A549 (cell line): Measurements from ENCODE around the gene MBD3L4. TPM values are rescaled to one million over a fixed set of nuclear protein-coding genes. Genes with fewer than 3 reads are reported as not detected.

ENCODE experiments used
- ATAC-seq, 2 experiments: fragments of 200-7000 bp in 1 of 2; fragments of >200 bp in 1 of 2; cut with Nextera tagmentation in 1 of 2; cut with Tn5 transposase in 1 of 2; 3 replicates each; pipeline versions ENCODE4 v1.8.0 to v1.9.1; 2018 to 2020; ENCODE audit warnings: mild to moderate bottlenecking in 1 of 2, moderate library complexity in 1 of 2
- CTCF ChIA-PET: fragments of 300-600 bp; sonication (Branson Sonifier 250); formaldehyde crosslinking; extraction: SDS; loops from one replicate; lab custom pipeline; 2021; ENCODE audit warnings: antibody characterized with exemption, inconsistent platforms; lab: Yijun Ruan, JAX
- POLR2A ChIA-PET: fragments of 350-600 bp; formaldehyde crosslinking; extraction: SDS; loops from one replicate; lab custom pipeline; 2021; ENCODE audit warnings: antibody characterized with exemption, inconsistent platforms; lab: Yijun Ruan, JAX
- DNase-seq, 2 experiments: peaks; one replicate each; pipeline versions ENCODE4 v3.0.0 to v3.0.0-alpha.2; 2011 to 2016; ENCODE audit warnings: low read depth in 1 of 2, low spot score in 1 of 2
- FAIRE-seq: peaks from 2 replicates; lab custom pipeline; 2011; peaks lifted over from hg19 to GRCh38; lab: Jason Lieb, UNC
- H3K27ac ChIP-seq, 2 experiments: fragments of >200 bp; sonication (Bioruptor Twin); formaldehyde crosslinking; 3 replicates each; pipeline ENCODE4 v1.5.1; 2016 to 2017
- H3K4me1 ChIP-seq: fragments of >200 bp; sonication (Bioruptor Twin); formaldehyde crosslinking; 3 replicates; pipeline ENCODE4 v1.6.1; 2016
- H3K4me2 ChIP-seq: fragments of >200 bp; sonication (Bioruptor Twin); formaldehyde crosslinking; 3 replicates; pipeline ENCODE4 v1.6.1; 2016
- H3K4me3 ChIP-seq: fragments of >200 bp; sonication (Bioruptor Twin); formaldehyde crosslinking; 3 replicates; pipeline ENCODE4 v1.5.1; 2016
- H3K9me3 ChIP-seq: fragments of >200 bp; sonication (Bioruptor Twin); formaldehyde crosslinking; 3 replicates; pipeline ENCODE4 v1.6.1; 2016
- CBX2 ChIP-seq: fragments of 200-600 bp; sonication (generic); IDR thresholded peaks from 2 replicates; pipeline ENCODE4 v1.6.1; 2016; ENCODE audit warnings: low read depth, mild to moderate bottlenecking, borderline replicate concordance
- CBX8 ChIP-seq: fragments of 200-600 bp; sonication (generic); IDR thresholded peaks from 2 replicates; pipeline ENCODE4 v1.6.1; 2016
- CEBPB ChIP-seq, 2 experiments: fragments of >200 bp in 1 of 2; sonication (Bioruptor Twin) in 1 of 2; formaldehyde crosslinking in 1 of 2; IDR thresholded peaks; 2 replicates each; pipeline ENCODE4 v1.6.1; 2012 to 2016
- CHD2 ChIP-seq: fragments of 150-350 bp; IDR thresholded peaks from 2 replicates; pipeline ENCODE4 v1.6.1; 2014; ENCODE audit warnings: low read length; ENCODE audit not compliant: partially characterized antibody
- CHD4 ChIP-seq: fragments of 200-600 bp; sonication (generic); IDR thresholded peaks from 2 replicates; pipeline ENCODE4 v1.6.1; 2016; ENCODE audit warnings: antibody characterized with exemption, mild to moderate bottlenecking, borderline replicate concordance
- EHF ChIP-seq: fragments of 250-450 bp; sonication (Bioruptor Pico); IDR thresholded peaks from 2 replicates; pipeline ENCODE4 v1.5.0; 2020; ENCODE audit warnings: mild to moderate bottlenecking
- EHMT2 ChIP-seq: fragments of 200-600 bp; sonication (generic); IDR thresholded peaks from 2 replicates; pipeline ENCODE4 v1.6.1; 2016; ENCODE audit warnings: antibody characterized with exemption, low read depth, mild to moderate bottlenecking, moderate library complexity
- EP300 ChIP-seq, 2 experiments: fragments of >200 bp; sonication (Bioruptor Twin); formaldehyde crosslinking; IDR thresholded peaks; 2 replicates in 1 of 2; 3 replicates in 1 of 2; pipeline ENCODE4 v1.6.1; 2016 to 2017
- ESRRA ChIP-seq: fragments of 150-350 bp; IDR thresholded peaks from 2 replicates; pipeline ENCODE4 v1.6.1; 2014; ENCODE audit warnings: mild to moderate bottlenecking, low read length, borderline replicate concordance
- FOSB ChIP-seq: fragments of 250-450 bp; sonication (Bioruptor Pico); IDR thresholded peaks from 2 replicates; pipeline ENCODE4 v1.5.0; 2020; ENCODE audit warnings: mild to moderate bottlenecking, moderate library complexity
- FOSL2 ChIP-seq, 2 experiments: fragments of 450-650 bp in 1 of 2; fragments of >200 bp in 1 of 2; sonication (Bioruptor Twin) in 1 of 2; formaldehyde crosslinking; IDR thresholded peaks; 2 replicates each; pipeline versions ENCODE4 v1.5.0 to v1.6.1; 2016 to 2020; ENCODE audit warnings: mild to moderate bottlenecking in 1 of 2, moderate library complexity in 1 of 2
- HDAC2 ChIP-seq: fragments of 200-600 bp; sonication (generic); IDR thresholded peaks from 2 replicates; pipeline ENCODE4 v1.6.1; 2016
- HEYL ChIP-seq: fragments of 250-450 bp; sonication (Bioruptor Pico); IDR thresholded peaks from 2 replicates; pipeline ENCODE4 v1.8.0; 2021; ENCODE audit warnings: mild to moderate bottlenecking, moderate library complexity
- HOXB13 ChIP-seq: fragments of 250-450 bp; sonication (Bioruptor Pico); IDR thresholded peaks from 2 replicates; pipeline ENCODE4 v1.5.0; 2020; ENCODE audit warnings: low read depth, mild to moderate bottlenecking, moderate library complexity
- HOXB5 ChIP-seq: fragments of 250-450 bp; sonication (Bioruptor Pico); IDR thresholded peaks from 2 replicates; pipeline ENCODE4 v1.5.0; 2020; ENCODE audit warnings: mild to moderate bottlenecking, moderate library complexity
- JUN ChIP-seq, 2 experiments: fragments of >200 bp; sonication (Bioruptor Twin); formaldehyde crosslinking; IDR thresholded peaks; 2 replicates in 1 of 2; 3 replicates in 1 of 2; pipeline ENCODE4 v1.6.1; 2016 to 2017
- MAZ ChIP-seq: fragments of 150-350 bp; IDR thresholded peaks from 2 replicates; pipeline ENCODE4 v1.6.1; 2014; ENCODE audit warnings: antibody characterized with exemption, low read depth, low read length, borderline replicate concordance
- NFE2L2 ChIP-seq: fragments of 150-350 bp; conservative IDR thresholded peaks from 2 replicates; pipeline ENCODE4 v1.6.1; 2014; ENCODE audit warnings: low read length
- NPAS2 ChIP-seq: fragments of 250-450 bp; sonication (Bioruptor Pico); IDR thresholded peaks from 2 replicates; pipeline ENCODE4 v1.8.0; 2022; ENCODE audit warnings: mild to moderate bottlenecking, moderate library complexity, borderline replicate concordance
- PHF8 ChIP-seq: fragments of 200-600 bp; sonication (generic); IDR thresholded peaks from 2 replicates; pipeline ENCODE4 v1.6.1; 2016; ENCODE audit warnings: low read depth, mild to moderate bottlenecking, antibody characterized with exemption, moderate library complexity, borderline replicate concordance
- POLR2A ChIP-seq: IDR thresholded peaks from 2 replicates; pipeline ENCODE4 v1.6.1; 2012; ENCODE audit warnings: mild to moderate bottlenecking, low read length
- POLR2AphosphoS2 ChIP-seq: conservative IDR thresholded peaks from 2 replicates; pipeline ENCODE4 v1.6.1; 2012; ENCODE audit warnings: low read length, improper control_type of control experiment, inconsistent platforms
- RAD21 ChIP-seq, 2 experiments: fragments of >200 bp in 1 of 2; sonication (Bioruptor Twin) in 1 of 2; formaldehyde crosslinking in 1 of 2; IDR thresholded peaks in 1 of 2; conservative IDR thresholded peaks in 1 of 2; 2 replicates in 1 of 2; 3 replicates in 1 of 2; pipeline ENCODE4 v1.6.1; 2012 to 2018; ENCODE audit warnings: inconsistent platforms in 1 of 2
- RARB ChIP-seq: fragments of 250-450 bp; sonication (Bioruptor Pico); IDR thresholded peaks from 2 replicates; pipeline ENCODE4 v1.8.0; 2021; ENCODE audit warnings: mild to moderate bottlenecking, moderate library complexity
- RCOR1 ChIP-seq: fragments of 150-350 bp; IDR thresholded peaks from 2 replicates; pipeline ENCODE4 v1.6.1; 2014; ENCODE audit warnings: antibody characterized with exemption, low read length, low read depth
- RFX5 ChIP-seq: fragments of 450-650 bp; IDR thresholded peaks from 2 replicates; pipeline ENCODE4 v1.7.1; 2014; ENCODE audit warnings: antibody characterized with exemption, mild to moderate bottlenecking, moderate library complexity
- SREBF2 ChIP-seq: fragments of 450-650 bp; IDR thresholded peaks from 2 replicates; pipeline ENCODE4 v1.6.1; 2014; ENCODE audit warnings: mild to moderate bottlenecking, moderate library complexity
- TP53 ChIP-seq: fragments of 250-450 bp; sonication (Bioruptor Pico); IDR thresholded peaks from 2 replicates; pipeline ENCODE4 v1.5.0; 2021; ENCODE audit warnings: mild to moderate bottlenecking, moderate library complexity
- ZC3H11A ChIP-seq: fragments of 450-650 bp; IDR thresholded peaks from 2 replicates; pipeline ENCODE4 v1.6.1; 2014; ENCODE audit warnings: antibody characterized with exemption, mild to moderate bottlenecking
- ZFP36 ChIP-seq: fragments of 450-650 bp; IDR thresholded peaks from 2 replicates; pipeline ENCODE4 v1.6.1; 2014; ENCODE audit warnings: borderline replicate concordance; ENCODE audit not compliant: partially characterized antibody
- WGBS: methylation state at CpG from one replicate; pipeline ENCODE4 v1.1.6; 2017; ENCODE audit errors: missing lambda C conversion rate; 5-methylcytosine and 5-hydroxymethylcytosine counted together
- polyA plus RNA-seq, 4 experiments: library from polyadenylated mRNA; depleted of rRNA in 3 of 4; stranded (reverse); fragments of >200 nt; fragmentation: RNase III in 1 of 4; extraction: RNeasy Plus Mini Kit Qiagen cat#74134 plus additional on column Dnase treatment in 1 of 4; gene quantifications; 2 replicates in 3 of 4; 3 replicates in 1 of 4; pipeline ENCODE4 v1.2.3, GENCODE V29; 2011 to 2017
- TF ChIP-seq, protein P1 (sequence below): fragments of 450-650 bp; IDR thresholded peaks from 2 replicates; pipeline ENCODE4 v1.6.1; 2014; ENCODE audit warnings: antibody characterized with exemption
- TF ChIP-seq, protein P2 (sequence below): fragments of >200 bp; sonication (Bioruptor Twin); formaldehyde crosslinking; IDR thresholded peaks from 2 replicates; pipeline ENCODE4 v1.6.1; 2016
- TF ChIP-seq, protein P3 (sequence below): IDR thresholded peaks from 2 replicates; pipeline ENCODE4 v1.6.1; 2012
- TF ChIP-seq, protein P4 (sequence below): fragments of 250-450 bp; sonication (Bioruptor Pico); IDR thresholded peaks from 2 replicates; pipeline ENCODE4 v1.5.0; 2020; ENCODE audit warnings: low read depth, mild to moderate bottlenecking, moderate library complexity

Gene MBD3L4
- polyA plus RNA-seq, 2 of the 4 experiments (the other 2 are of a cell fraction), result not detected

DNA sequence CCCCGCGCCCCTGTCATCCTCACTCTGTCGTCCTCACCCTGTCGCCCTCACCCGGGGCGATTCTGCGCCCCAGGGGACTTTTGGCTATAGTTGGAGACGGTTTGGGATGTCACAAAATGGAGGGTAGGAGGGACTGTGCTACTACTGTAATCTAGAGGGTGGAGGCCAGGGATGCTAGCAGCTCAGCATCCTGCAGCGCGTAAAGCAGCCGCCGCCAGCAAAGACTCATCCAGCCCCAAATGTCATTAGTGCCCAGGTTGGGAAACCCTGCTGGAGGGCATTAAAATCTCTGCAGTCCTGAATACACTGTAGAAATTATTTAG is 29.9 kb upstream of the MBD3L4 start:
- peaks cover 33% of the 10 kb centered on the region for H3K9me3 ChIP-seq
- peak overlapping the region; percentile 92 to 97 for H3K27ac ChIP-seq
- H3K4me2 ChIP-seq, result peak overlapping the region; percentile 87
- CTCF ChIA-PET, result no interaction called here
- peak overlapping the region; percentile 84 for H3K4me3 ChIP-seq
- ATAC-seq, result peak; percentile 49 to 62; a peak in 4 of 6 replicates
- FAIRE-seq, result no peak
- no peaks in the 10 kb centered on the region for H3K4me1 ChIP-seq
- TF ChIP-seq SREBF2 (no peak), POLR2A (no peak), PHF8 (no peak), FOSL2 (IDR thresholded peaks at IDR 0.05) (no peak), FOSL2 (CRISPR knock-in tag; IDR thresholded peaks at IDR 0.05) (no peak)
- TF ChIP-seq, protein P1, sequence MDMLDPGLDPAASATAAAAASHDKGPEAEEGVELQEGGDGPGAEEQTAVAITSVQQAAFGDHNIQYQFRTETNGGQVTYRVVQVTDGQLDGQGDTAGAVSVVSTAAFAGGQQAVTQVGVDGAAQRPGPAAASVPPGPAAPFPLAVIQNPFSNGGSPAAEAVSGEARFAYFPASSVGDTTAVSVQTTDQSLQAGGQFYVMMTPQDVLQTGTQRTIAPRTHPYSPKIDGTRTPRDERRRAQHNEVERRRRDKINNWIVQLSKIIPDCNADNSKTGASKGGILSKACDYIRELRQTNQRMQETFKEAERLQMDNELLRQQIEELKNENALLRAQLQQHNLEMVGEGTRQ, result no peak
- peak in 1 of 2 experiments; percentile 11 for DNase-seq
- 0% methylated on average over 4 of the region's 12 CpGs for WGBS
- POLR2A ChIA-PET, result interaction anchor here (0.7 to 1.4 kb wide), 2 partner anchors 29 to 406 kb away, joined by 10 to 18 read pairs; no protein-coding TSS in a partner anchor

DNA sequence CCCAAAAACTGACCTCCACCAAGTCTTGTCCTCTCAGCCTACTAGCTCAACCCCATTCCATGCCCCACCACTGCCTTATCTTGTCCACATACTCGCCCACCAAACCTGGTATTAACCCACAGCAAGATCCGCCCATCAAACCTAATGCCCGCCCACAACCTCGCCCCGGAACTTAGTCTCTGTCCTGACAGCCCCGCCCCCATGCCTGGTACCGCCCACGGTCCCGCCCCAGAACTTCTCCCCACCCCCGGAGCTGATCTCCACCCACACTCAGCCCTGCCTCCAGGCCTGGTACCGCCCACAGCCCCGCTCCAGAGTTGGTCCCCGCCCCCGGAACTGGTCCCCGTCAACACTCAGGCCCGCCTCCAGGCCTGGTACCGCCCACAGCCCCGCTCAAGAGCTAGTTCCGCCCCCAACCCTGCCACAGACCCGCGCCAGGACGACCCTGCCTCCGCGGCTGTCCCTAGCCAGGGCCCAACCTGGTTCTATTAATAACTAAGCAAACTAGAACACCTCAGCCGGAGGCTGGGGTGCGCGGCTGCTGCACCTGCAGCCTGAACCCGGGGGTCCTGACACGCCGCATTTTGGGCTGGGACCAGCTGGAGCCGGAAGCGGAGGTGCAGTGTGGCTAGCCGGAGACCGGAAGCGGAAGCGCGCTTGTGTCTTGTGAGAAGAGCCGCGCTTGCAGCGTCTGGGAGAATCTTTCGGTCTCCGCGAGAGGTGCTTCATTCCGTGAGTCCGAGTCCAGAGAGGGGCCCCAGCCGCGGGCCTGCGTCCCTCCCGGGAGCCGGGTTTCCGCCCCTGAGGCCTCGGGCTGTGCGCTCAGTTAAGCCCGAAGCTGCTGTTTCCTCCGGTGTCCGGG is 29.3 kb upstream of the MBD3L4 start, which contains the start of gene ZNF557:
Gene ZNF557 (plus strand): TSS at position 662 of the 862 bp plus-strand sequence. CDS start 5,372 bp downstream, outside the sequence.
- Histone ChIP-seq H3K9me3 (peaks cover 30% of the 10 kb centered on the region), H3K4me2 (peak within 1 kb of the TSS; percentile 87), H3K27ac (peak within 1 kb of the TSS; percentile 92 to 97), H3K4me3 (peak within 1 kb of the TSS; percentile 84), H3K4me1 (no peaks in the 10 kb centered on the region)
- POLR2A ChIA-PET, result interaction anchor here (0.7 to 1.4 kb wide), 4 partner anchors 12 to 406 kb away, joined by 4 to 18 read pairs (median 8); no protein-coding TSS in a partner anchor
- WGBS, result 0% methylated on average over 1 of the region's 56 CpGs
- ATAC-seq (peak; percentile 98), FAIRE-seq (no peak), DNase-seq (peak; percentile 68 to 96)
- CTCF ChIA-PET, result no interaction called here
- TF ChIP-seq RCOR1 (no peak), ESRRA (no peak), SREBF2 (no peak), POLR2A (peak; percentile 51), CBX2 (no peak), HEYL (CRISPR knock-in tag) (no peak), FOSB (no peak), NPAS2 (CRISPR knock-in tag) (no peak), ZC3H11A (no peak), RFX5 (no peak), TP53 (CRISPR knock-in tag) (no peak), HOXB5 (no peak), CHD2 (no peak), CEBPB (IDR thresholded peaks at IDR 0.05) (no peak), ZFP36 (no peak), FOSL2 (IDR thresholded peaks at IDR 0.05) (no peak), FOSL2 (CRISPR knock-in tag; IDR thresholded peaks at IDR 0.05) (no peak), EHMT2 (no peak), HDAC2 (no peak), CHD4 (no peak), NFE2L2 (no peak), CBX8 (no peak), MAZ (no peak), RAD21 (conservative IDR thresholded peaks at IDR 0.05 in 1 of 2, IDR thresholded peaks at IDR 0.05 in 1 of 2) (no peak), RARB (CRISPR knock-in tag) (no peak), HOXB13 (CRISPR knock-in tag) (no peak), EHF (CRISPR knock-in tag) (no peak), POLR2AphosphoS2 (no peak), EP300 (IDR thresholded peaks at IDR 0.05) (no peak), JUN (IDR thresholded peaks at IDR 0.05) (peak; percentile 62 to 81; a peak in 4 of 5 replicates)
- TF ChIP-seq, protein P2, sequence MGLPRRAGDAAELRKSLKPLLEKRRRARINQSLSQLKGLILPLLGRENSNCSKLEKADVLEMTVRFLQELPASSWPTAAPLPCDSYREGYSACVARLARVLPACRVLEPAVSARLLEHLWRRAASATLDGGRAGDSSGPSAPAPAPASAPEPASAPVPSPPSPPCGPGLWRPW, result no peak
- TF ChIP-seq, protein P3, sequence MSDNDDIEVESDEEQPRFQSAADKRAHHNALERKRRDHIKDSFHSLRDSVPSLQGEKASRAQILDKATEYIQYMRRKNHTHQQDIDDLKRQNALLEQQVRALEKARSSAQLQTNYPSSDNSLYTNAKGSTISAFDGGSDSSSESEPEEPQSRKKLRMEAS, result peak; percentile 63; the same call in 1 of the 2 replicates
- TF ChIP-seq, protein P1, result no peak
- TF ChIP-seq, protein P4, sequence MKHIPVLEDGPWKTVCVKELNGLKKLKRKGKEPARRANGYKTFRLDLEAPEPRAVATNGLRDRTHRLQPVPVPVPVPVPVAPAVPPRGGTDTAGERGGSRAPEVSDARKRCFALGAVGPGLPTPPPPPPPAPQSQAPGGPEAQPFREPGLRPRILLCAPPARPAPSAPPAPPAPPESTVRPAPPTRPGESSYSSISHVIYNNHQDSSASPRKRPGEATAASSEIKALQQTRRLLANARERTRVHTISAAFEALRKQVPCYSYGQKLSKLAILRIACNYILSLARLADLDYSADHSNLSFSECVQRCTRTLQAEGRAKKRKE (CRISPR knock-in tag), result no peak
